G401 (cell line): ENCODE data around the gene ATG16L1. TPM values are rescaled to one million over a fixed set of nuclear protein-coding genes. Genes with fewer than 3 reads are reported as not detected.

Experiments used
- DNase-seq: peaks from one replicate; pipeline ENCODE4 v3.0.0-alpha.2; 2015; ENCODE audit warnings: low spot score
- in situ Hi-C: cut with HindIII; loops from 2 replicates; pipeline ENCODE4 v1.10.0; 2016; ENCODE audit warnings: low sequenced_read_pairs, mixed read lengths
- total RNA-seq: library from RNA; depleted of rRNA; stranded (reverse); fragments of >200 nt; shearing (Covaris generic); gene quantifications from 2 replicates; pipeline ENCODE4 v1.2.3, GENCODE V29; 2014

The ATG16L1 gene
- total RNA-seq, 1 experiment from 2014 or later = 38.8 TPM

- in situ Hi-C loops = loop anchor here (25.0 kb wide), 1 partner anchor 287 kb away; no protein-coding TSS in a partner anchor
- no peak for DNase-seq
These were observed 2.5 kb upstream of the ATG16L1 start for GRCh38 chr2:233248999-233249398.

- no peak for DNase-seq
- in situ Hi-C loops = no loop called here
These were observed 905 bp upstream of the ATG16L1 start for GRCh38 chr2:233250568-233250967.

GRCh38 chr2:233250985-233251305 is 528 bp upstream of the ATG16L1 start:
- in situ Hi-C loops = no loop called here
- no peak for DNase-seq

- in situ Hi-C loops = no loop called here
- DNase-seq = peak; percentile 23
These were observed 754 bp downstream of the ATG16L1 start for GRCh38 chr2:233252227-233252626.

- in situ Hi-C loops = no loop called here
- DNase-seq = no peak
These were observed 3.7 kb downstream of the ATG16L1 start for GRCh38 chr2:233255151-233255550.

DNA sequence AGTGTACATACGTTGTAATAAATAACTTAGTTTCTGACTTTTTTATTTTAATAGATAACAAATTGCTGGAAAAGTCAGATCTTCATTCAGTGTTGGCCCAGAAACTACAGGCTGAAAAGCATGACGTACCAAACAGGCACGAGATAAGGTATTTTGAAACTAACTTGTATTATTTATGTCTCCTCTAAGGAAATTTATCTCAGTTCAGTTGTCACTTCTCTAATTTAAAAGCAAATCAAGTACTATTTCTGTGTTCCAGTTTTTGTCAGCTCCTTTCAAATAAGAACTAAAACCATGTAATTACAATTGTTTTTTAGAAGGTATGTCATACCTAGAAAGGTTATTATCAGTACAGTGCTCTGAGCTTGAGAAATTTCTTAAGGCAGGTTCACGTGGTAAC is 4.6 kb downstream of the ATG16L1 start:
- in situ Hi-C loops = no loop called here
- DNase-seq = no peak

- DNase-seq = peak; percentile 90
- in situ Hi-C loops = no loop called here
These were observed 6.7 kb downstream of the ATG16L1 start for GRCh38 chr2:233258211-233258610.

GRCh38 chr2:233259730-233260129 is 8.3 kb downstream of the ATG16L1 start:
- in situ Hi-C loops = no loop called here
- DNase-seq = no peak

- in situ Hi-C loops = no loop called here
- DNase-seq = no peak
These were observed 9.2 kb downstream of the ATG16L1 start for GRCh38 chr2:233260661-233261060.

DNA sequence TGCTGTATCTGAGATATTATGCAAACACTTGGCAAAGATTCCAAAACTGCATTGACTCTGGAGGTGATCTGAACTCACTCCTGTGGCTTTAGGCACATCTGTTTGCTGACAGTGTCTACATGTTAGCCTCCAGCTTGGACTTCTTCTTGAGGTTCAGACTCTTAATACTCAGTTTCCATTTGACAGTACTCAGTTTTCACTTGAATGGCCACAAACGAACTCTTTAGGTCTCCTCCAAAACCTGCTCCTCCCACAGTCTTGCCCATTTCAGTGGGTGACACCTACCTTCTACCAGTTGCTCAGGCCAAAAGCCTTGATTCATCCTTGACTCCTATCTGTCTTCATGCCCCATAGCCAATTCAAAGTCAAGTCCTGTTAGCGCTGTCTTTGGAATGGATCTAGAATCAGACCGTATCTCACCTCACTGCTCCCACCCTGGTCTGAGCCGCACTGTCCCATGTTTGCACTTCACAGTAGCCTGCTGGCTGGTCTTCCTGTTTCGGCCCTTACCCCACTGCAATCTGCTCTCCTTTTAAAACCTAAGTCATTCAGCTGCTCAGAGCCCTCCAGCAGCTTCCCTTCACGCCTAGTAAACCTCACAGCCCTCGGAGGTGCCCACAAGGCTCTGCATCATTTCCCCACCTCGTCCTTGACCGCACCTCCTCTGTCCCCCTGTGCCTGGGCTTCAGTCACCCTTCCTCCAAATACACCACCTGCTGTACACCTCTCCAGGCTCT is 10.5 kb downstream of the ATG16L1 start:
- in situ Hi-C loops = no loop called here
- no peak for DNase-seq

DNA sequence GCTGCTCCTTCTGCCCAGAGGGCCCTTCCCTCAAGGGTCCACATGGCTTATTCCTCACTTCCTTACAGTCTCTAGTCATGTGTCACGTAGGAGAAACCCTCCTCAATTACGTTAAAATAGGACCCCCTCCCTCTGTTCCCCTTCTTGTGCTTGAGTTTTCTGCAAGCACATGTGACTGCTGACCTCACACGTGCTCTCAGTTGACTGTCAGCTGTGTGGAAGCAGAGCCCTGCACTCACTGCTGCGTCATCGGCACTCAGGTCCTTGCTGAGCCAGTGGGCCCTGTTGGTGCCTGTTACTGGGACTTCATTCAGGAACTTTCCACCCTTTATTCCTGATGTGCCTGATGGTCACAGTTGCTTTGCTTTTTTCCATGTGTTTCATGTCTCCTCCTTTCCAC is 11.1 kb downstream of the ATG16L1 start:
- no peak for DNase-seq
- in situ Hi-C loops = no loop called here

- in situ Hi-C loops = no loop called here
- DNase-seq = peak; percentile 68
These were observed 11.6 kb downstream of the ATG16L1 start for GRCh38 chr2:233263045-233263570.

GRCh38 chr2:233264667-233265066 is 13.2 kb downstream of the ATG16L1 start:
- in situ Hi-C loops = no loop called here
- DNase-seq = peak; percentile 51

GRCh38 chr2:233265899-233266431 is 14.5 kb downstream of the ATG16L1 start:
- in situ Hi-C loops = no loop called here
- DNase-seq = no peak

DNA sequence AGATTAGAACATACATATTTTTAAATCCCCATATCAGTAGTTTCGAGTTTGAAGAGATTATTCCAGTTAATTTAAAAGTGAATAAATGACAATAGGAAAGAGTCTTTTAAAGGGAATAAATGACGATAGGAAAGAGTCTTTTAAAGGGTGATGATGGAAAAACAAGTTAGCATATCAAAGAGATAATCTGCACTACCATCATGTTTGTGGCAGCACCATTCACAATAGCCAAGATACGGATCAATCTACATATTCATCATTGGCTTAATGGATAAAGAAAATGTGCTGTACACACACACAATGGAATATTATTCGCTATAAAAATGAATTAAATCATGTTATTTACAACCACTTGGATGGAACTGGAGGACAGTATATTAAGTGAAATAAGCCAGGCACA is 15.0 kb downstream of the ATG16L1 start:
- in situ Hi-C loops = no loop called here
- DNase-seq = no peak

DNA sequence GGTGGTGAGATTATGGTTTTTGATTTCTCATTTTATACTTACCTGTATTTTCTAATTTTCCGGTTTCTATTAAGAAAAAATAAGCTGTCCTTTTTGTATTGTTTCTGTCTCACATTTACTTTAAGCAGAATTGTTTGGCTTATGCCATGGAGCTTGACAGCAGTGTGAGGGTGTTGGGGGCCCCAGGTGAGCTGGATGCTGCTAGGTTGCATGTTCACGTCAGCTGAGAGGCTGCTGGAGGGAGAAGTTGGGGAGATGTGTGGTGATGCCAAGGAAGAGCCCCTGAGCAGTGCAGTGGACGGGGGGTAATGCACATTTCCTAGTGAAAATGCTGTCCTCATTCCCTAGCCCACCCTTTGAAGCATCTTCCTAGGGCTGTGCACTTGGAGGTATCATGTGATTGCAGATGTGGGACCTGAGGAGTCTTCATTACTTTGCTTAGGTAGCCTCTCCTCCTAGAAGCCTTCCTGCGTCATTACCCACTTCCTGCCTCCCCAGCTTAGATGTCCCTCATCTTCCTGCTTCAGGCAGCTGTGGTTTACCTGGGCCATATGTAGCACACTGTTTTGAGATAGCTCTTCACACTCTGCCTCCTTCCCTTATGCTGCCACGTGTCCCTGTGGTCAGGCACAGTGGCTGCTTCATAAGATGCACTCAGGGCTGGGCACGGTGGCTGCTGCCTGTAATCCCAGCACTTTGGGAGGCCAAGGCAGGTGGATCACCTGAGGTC is 16.2 kb downstream of the ATG16L1 start:
- in situ Hi-C loops = no loop called here
- no peak for DNase-seq

DNA sequence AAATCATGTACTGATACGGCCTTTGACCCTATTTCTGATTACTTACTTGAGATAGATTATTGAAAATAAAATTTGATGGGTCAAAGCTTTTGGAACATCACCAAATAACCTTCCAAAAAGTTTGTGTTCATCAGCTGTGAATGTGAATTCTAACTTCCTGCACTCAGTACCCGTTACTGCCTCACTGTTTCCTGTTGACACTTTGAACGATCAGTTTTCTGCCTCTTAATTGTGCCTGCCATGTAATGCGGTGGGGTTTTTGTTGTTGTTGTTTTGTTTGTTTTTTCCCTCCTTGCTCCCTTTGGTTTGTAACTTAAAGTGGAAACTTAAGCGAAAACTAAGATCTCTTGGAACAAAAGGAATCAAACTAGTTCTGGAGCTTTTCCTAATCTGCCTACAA is 18.9 kb downstream of the ATG16L1 start:
- in situ Hi-C loops = no loop called here
- no peak for DNase-seq

DNA sequence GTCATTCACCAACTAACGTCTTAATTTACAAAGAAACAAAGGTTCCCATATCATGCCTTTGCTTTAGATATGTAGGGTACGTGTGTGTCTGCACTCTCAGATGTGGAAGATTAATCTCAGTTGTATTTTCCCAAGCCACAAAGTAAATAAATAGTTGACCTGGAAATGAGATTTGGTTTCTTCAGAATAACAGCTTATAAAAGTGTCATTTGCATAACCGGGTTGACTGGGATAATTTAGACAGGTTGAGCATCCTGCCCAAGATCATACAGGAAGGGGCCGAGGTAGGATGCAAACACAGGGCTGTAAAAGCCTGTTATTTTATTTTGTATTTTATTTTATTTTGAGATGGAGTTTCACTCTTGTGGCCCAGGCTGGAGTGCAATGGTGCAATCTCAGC is 19.5 kb downstream of the ATG16L1 start:
- DNase-seq = no peak
- in situ Hi-C loops = no loop called here

DNA sequence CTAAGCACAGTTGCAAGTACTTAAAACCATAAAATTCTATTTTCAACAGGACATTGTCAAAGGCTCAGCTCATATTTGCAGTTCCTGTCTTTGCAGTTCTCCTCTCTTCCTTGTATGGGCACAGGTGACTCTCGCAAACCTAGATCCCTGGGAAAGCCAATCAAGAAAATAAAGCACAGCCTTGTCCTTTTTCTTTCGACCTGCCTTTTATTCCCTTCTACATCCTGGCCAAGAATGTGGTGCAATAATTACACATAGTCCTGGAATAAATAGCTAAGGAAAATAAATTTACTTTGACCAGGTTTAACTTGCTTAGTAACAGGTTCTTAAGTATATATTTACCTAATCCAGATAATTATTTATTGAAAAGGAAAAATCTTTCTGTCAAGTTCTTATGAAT is 20.2 kb downstream of the ATG16L1 start:
- no peak for DNase-seq
- in situ Hi-C loops = no loop called here

GRCh38 chr2:233273120-233273519 is 21.6 kb downstream of the ATG16L1 start:
- in situ Hi-C loops = no loop called here
- DNase-seq = no peak
